Measurements from ENCODE around the gene TOM1.

- TF ChIP-seq CTCF (IDR thresholded peaks at IDR 0.05): no peak
- TF ChIP-seq POLR2A (IDR thresholded peaks at IDR 0.05): no peak
Observed at GRCh38 chr22:35329114-35329847, 29.6 kb downstream of the TOM1 start.

Measured in ovary (tissue), 3 donors.